ENCODE data around the gene APIP. TPM values are rescaled to one million over a fixed set of nuclear protein-coding genes. Genes with fewer than 3 reads are reported as not detected.

Gene APIP
- total RNA-seq, 4 donors from 2014 or later: 9.9 to 16.1 (median 13.5) TPM

DNA sequence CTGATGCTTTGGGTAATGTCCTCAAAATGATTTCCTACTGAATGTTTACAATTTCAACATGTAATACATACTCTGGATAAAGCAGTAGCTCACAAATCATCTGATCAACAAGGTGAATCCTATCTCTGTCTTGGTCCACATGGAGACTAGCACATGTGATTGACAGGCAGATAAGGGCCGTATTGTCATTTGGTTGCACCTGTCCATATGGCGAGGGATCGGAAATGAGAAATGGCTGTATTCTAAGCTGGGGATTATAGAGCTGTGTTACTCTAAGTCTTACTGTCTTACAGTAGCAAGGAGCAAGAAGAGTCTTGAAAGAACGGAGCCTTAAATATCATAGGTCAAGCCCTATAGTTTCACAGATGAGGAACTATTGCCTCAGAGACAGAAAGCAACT lies 55.7 kb downstream of the APIP start:
- TF ChIP-seq CTCF (IDR thresholded peaks at IDR 0.05) (no peak), POLR2A (IDR thresholded peaks at IDR 0.05) (no peak)
- intact Hi-C loops (cut with DNase I; ENCODE audit: low total_unique reads): no loop called here
- DNase-seq (ENCODE audit: low spot score in 2 of 2): no peak
- H3K4me3 ChIP-seq (ENCODE audit: low read depth, poor library complexity, severe bottlenecking): no peak overlapping the region
- WGBS, 2 donors: 82 to 84% methylated on average over 4 of the region's 4 CpGs

GRCh38 chr11:34860034-34860433 lies 56.1 kb downstream of the APIP start:
- no peak for TF ChIP-seq POLR2A (IDR thresholded peaks at IDR 0.05)
- TF ChIP-seq CTCF (IDR thresholded peaks at IDR 0.05): no peak
- no peak for DNase-seq (ENCODE audit: low spot score in 2 of 2)
- 38 to 57% methylated on average over 4 of the region's 4 CpGs for WGBS, 2 donors
- intact Hi-C loops (cut with DNase I; ENCODE audit: low total_unique reads): no loop called here
- H3K4me3 ChIP-seq (ENCODE audit: low read depth, poor library complexity, severe bottlenecking): no peak overlapping the region

GRCh38 chr11:34859496-34859895 lies 56.7 kb downstream of the APIP start:
- 28 to 38% methylated on average over 2 of the region's 2 CpGs for WGBS, 2 donors
- DNase-seq (ENCODE audit: low spot score in 2 of 2): no peak
- TF ChIP-seq CTCF (IDR thresholded peaks at IDR 0.05): no peak
- TF ChIP-seq POLR2A (IDR thresholded peaks at IDR 0.05): no peak
- intact Hi-C loops (cut with DNase I; ENCODE audit: low total_unique reads): no loop called here
- no peak overlapping the region for H3K4me3 ChIP-seq (ENCODE audit: low read depth, poor library complexity, severe bottlenecking)

GRCh38 chr11:34857463-34857862 lies 58.7 kb downstream of the APIP start:
- intact Hi-C loops (cut with DNase I; ENCODE audit: low total_unique reads): no loop called here
- DNase-seq (ENCODE audit: low spot score in 2 of 2): no peak
- no peak overlapping the region for H3K4me3 ChIP-seq (ENCODE audit: low read depth, poor library complexity, severe bottlenecking)
- WGBS, 2 donors: 77 to 78% methylated on average over 2 of the region's 2 CpGs
- TF ChIP-seq POLR2A (IDR thresholded peaks at IDR 0.05) (no peak), CTCF (IDR thresholded peaks at IDR 0.05) (no peak)

DNA sequence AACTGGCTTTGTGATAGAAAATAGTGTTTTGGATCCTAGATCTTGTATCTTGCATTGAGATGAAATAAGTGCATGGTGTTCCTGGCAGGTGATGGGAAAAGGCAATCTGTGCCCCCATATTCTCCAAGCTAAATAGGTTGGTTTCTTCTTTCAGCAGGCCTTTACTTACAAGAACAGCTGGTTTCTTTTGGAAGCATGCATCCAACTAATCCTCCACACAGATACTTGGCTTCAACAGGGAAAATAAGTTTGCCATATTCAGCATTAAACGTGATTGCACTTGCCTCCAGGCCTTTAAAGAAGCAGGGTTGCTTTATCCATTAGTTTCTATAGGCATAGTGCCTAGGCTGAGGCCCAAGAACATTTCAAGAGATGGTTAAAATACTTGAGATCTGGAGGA lies 59.9 kb downstream of the APIP start:
- intact Hi-C loops (cut with DNase I; ENCODE audit: low total_unique reads): no loop called here
- WGBS, 2 donors: 34 to 57% methylated on average over 1 of the region's 1 CpG
- H3K4me3 ChIP-seq (ENCODE audit: low read depth, poor library complexity, severe bottlenecking): no peak overlapping the region
- no peak for TF ChIP-seq POLR2A (IDR thresholded peaks at IDR 0.05)
- no peak for TF ChIP-seq CTCF (IDR thresholded peaks at IDR 0.05)
- DNase-seq (ENCODE audit: low spot score in 2 of 2): no peak

GRCh38 chr11:34855754-34856095 lies 60.5 kb downstream of the APIP start:
- 51 to 64% methylated on average over 3 of the region's 3 CpGs for whole genome bisulfite sequencing, 2 donors

More at GRCh38 chr11:34855754-34856095, 60.5 kb downstream of the APIP start:
- DNase-seq (ENCODE audit: low spot score in 2 of 2): no peak
- no peak overlapping the region for H3K4me3 ChIP-seq (ENCODE audit: low read depth, poor library complexity, severe bottlenecking)
- intact Hi-C loops (cut with DNase I; ENCODE audit: low total_unique reads): no loop called here
- TF ChIP-seq CTCF (IDR thresholded peaks at IDR 0.05) (no peak), POLR2A (IDR thresholded peaks at IDR 0.05) (no peak)

All from lower leg skin (tissue), 4 donors.